Femur (tissue), 1 donor: ENCODE results near the gene SRSF3.
A peak's percentile ranks its signal among the peaks of the same experiment; 100 is the strongest.

Experiments used
- DNase-seq: peaks from one replicate; pipeline ENCODE4 v3.0.0-alpha.2; 2017

Gene SRSF3

GRCh38 chr6:36624461-36625157 is 30.4 kb downstream of the SRSF3 start:
- DNase-seq, result no peak

- DNase-seq, result peak; percentile 71
These were observed 31.2 kb downstream of the SRSF3 start for GRCh38 chr6:36625158-36625919.

GRCh38 chr6:36626636-36627035 is 32.5 kb downstream of the SRSF3 start:
- DNase-seq, result no peak

GRCh38 chr6:36627141-36627540 is 33.0 kb downstream of the SRSF3 start:
- no peak for DNase-seq

- DNase-seq, result peak; percentile 63
These were observed 33.7 kb downstream of the SRSF3 start for GRCh38 chr6:36627801-36628246.

GRCh38 chr6:36629784-36630183 is 35.6 kb downstream of the SRSF3 start:
- no peak for DNase-seq

GRCh38 chr6:36631326-36632011 is 37.3 kb downstream of the SRSF3 start:
- peak; percentile 46 for DNase-seq

GRCh38 chr6:36633370-36633769 is 39.2 kb downstream of the SRSF3 start:
- no peak for DNase-seq

GRCh38 chr6:36633915-36634314 is 39.8 kb downstream of the SRSF3 start:
- DNase-seq, result peak; percentile 82

- DNase-seq, result no peak
These were observed 40.4 kb downstream of the SRSF3 start for GRCh38 chr6:36634317-36635108.

- no peak for DNase-seq
These were observed 42.1 kb downstream of the SRSF3 start for GRCh38 chr6:36636283-36636682.

- no peak for DNase-seq
These were observed 42.7 kb downstream of the SRSF3 start for GRCh38 chr6:36636687-36637418.

- DNase-seq, result no peak
These were observed 44.4 kb downstream of the SRSF3 start for GRCh38 chr6:36638579-36638978.

GRCh38 chr6:36639171-36639808 is 45.1 kb downstream of the SRSF3 start:
- DNase-seq, result no peak

- no peak for DNase-seq
These were observed 47.4 kb downstream of the SRSF3 start for GRCh38 chr6:36641543-36641942.

GRCh38 chr6:36642913-36643817 is 49.0 kb downstream of the SRSF3 start:
- no peak for DNase-seq

- no peak for DNase-seq
These were observed 49.8 kb downstream of the SRSF3 start for GRCh38 chr6:36643977-36644376.

- no peak for DNase-seq
These were observed 54.9 kb downstream of the SRSF3 start for GRCh38 chr6:36649086-36649485.

- no peak for DNase-seq
These were observed 55.7 kb downstream of the SRSF3 start for GRCh38 chr6:36649701-36650484.
